ENCODE results near the gene NFAM1. TPM values are rescaled to one million over a fixed set of nuclear protein-coding genes. Genes with fewer than 3 reads are reported as not detected.

The NFAM1 gene
- total and polyA plus RNA-seq, 9 donors, result 0.62 to 1.2 (median 1.00) TPM

- Histone ChIP-seq H3K27ac (ENCODE audit: low read length) (no peak overlapping the region), H3K4me3 (ENCODE audit: low read length) (no peak overlapping the region), H3K36me3 (ENCODE audit: control insufficient read depth, insufficient read depth, low read length) (no peaks in the 10 kb centered on the region), H3K9me3 (replicated peaks; ENCODE audit: control insufficient read depth, low read depth, low read length) (no peaks in the 10 kb centered on the region), H3K27me3 (ENCODE audit: control insufficient read depth, insufficient read depth, low read length) (peaks cover 24% of the 10 kb centered on the region), H3K4me1 (ENCODE audit: control insufficient read depth, insufficient read depth, low read length) (peaks cover 27% of the 10 kb centered on the region)
- 68% methylated on average over 5 of the region's 7 CpGs for WGBS (ENCODE audit: insufficient coverage)
- DNase-seq, result no peak
Observed at GRCh38 chr22:42383851-42384417, 48.3 kb downstream of the NFAM1 start.

GRCh38 chr22:42383287-42383686, 48.9 kb downstream of the NFAM1 start:
- no peak overlapping the region for H3K4me3 ChIP-seq (ENCODE audit: low read length)
- peaks cover 26% of the 10 kb centered on the region for H3K27me3 ChIP-seq (ENCODE audit: control insufficient read depth, insufficient read depth, low read length)

GRCh38 chr22:42380769-42381551, 51.2 kb downstream of the NFAM1 start:
- Histone ChIP-seq H3K9me3 (replicated peaks; ENCODE audit: control insufficient read depth, low read depth, low read length) (no peaks in the 10 kb centered on the region), H3K36me3 (ENCODE audit: control insufficient read depth, insufficient read depth, low read length) (no peaks in the 10 kb centered on the region), H3K4me3 (ENCODE audit: low read length) (no peak overlapping the region), H3K4me1 (ENCODE audit: control insufficient read depth, insufficient read depth, low read length) (peaks cover 21% of the 10 kb centered on the region), H3K27ac (ENCODE audit: low read length) (no peak overlapping the region), H3K27me3 (ENCODE audit: control insufficient read depth, insufficient read depth, low read length) (peaks cover 28% of the 10 kb centered on the region)
- WGBS (ENCODE audit: insufficient coverage), result 33% methylated on average over 12 of the region's 12 CpGs
- DNase-seq, result peak; percentile 46

More at GRCh38 chr22:42383287-42383686, 48.9 kb downstream of the NFAM1 start:
- DNase-seq, result no peak
- WGBS (ENCODE audit: insufficient coverage), result 78% methylated on average over 5 of the region's 5 CpGs
- no peak overlapping the region for H3K27ac ChIP-seq (ENCODE audit: low read length)
- no peaks in the 10 kb centered on the region for H3K36me3 ChIP-seq (ENCODE audit: control insufficient read depth, insufficient read depth, low read length)
- H3K9me3 ChIP-seq (replicated peaks; ENCODE audit: control insufficient read depth, low read depth, low read length), result no peaks in the 10 kb centered on the region
- H3K4me1 ChIP-seq (ENCODE audit: control insufficient read depth, insufficient read depth, low read length), result peaks cover 22% of the 10 kb centered on the region

- peaks cover 21% of the 10 kb centered on the region for H3K4me1 ChIP-seq (ENCODE audit: control insufficient read depth, insufficient read depth, low read length)
- WGBS (ENCODE audit: insufficient coverage), result 36% methylated on average over 3 of the region's 16 CpGs
- H3K27ac ChIP-seq (ENCODE audit: low read length), result no peak overlapping the region
- peaks cover 29% of the 10 kb centered on the region for H3K27me3 ChIP-seq (ENCODE audit: control insufficient read depth, insufficient read depth, low read length)
- no peaks in the 10 kb centered on the region for H3K36me3 ChIP-seq (ENCODE audit: control insufficient read depth, insufficient read depth, low read length)
- H3K4me3 ChIP-seq (ENCODE audit: low read length), result no peak overlapping the region
- no peaks in the 10 kb centered on the region for H3K9me3 ChIP-seq (replicated peaks; ENCODE audit: control insufficient read depth, low read depth, low read length)
- DNase-seq, result no peak
Observed at GRCh38 chr22:42379966-42380537, 52.2 kb downstream of the NFAM1 start.

GRCh38 chr22:42376711-42377554, 55.3 kb downstream of the NFAM1 start:
- Histone ChIP-seq H3K9me3 (replicated peaks; ENCODE audit: control insufficient read depth, low read depth, low read length) (no peaks in the 10 kb centered on the region), H3K27ac (ENCODE audit: low read length) (peak overlapping the region; percentile 20), H3K4me1 (ENCODE audit: control insufficient read depth, insufficient read depth, low read length) (peaks cover 21% of the 10 kb centered on the region), H3K4me3 (ENCODE audit: low read length) (no peak overlapping the region), H3K36me3 (ENCODE audit: control insufficient read depth, insufficient read depth, low read length) (no peaks in the 10 kb centered on the region), H3K27me3 (ENCODE audit: control insufficient read depth, insufficient read depth, low read length) (peaks cover 36% of the 10 kb centered on the region)
- 17% methylated on average over 4 of the region's 12 CpGs for WGBS (ENCODE audit: insufficient coverage)
- DNase-seq, result peak; percentile 92

GRCh38 chr22:42375982-42376381, 56.2 kb downstream of the NFAM1 start:
- no peak for DNase-seq

GRCh38 chr22:42372976-42373375, 59.2 kb downstream of the NFAM1 start:
- Histone ChIP-seq H3K4me1 (ENCODE audit: control insufficient read depth, insufficient read depth, low read length) (peaks cover 24% of the 10 kb centered on the region), H3K27me3 (ENCODE audit: control insufficient read depth, insufficient read depth, low read length) (peaks cover 47% of the 10 kb centered on the region), H3K27ac (ENCODE audit: low read length) (no peak overlapping the region), H3K4me3 (ENCODE audit: low read length) (no peak overlapping the region), H3K36me3 (ENCODE audit: control insufficient read depth, insufficient read depth, low read length) (no peaks in the 10 kb centered on the region), H3K9me3 (replicated peaks; ENCODE audit: control insufficient read depth, low read depth, low read length) (no peaks in the 10 kb centered on the region)
- DNase-seq, result no peak
- 78% methylated on average over 4 of the region's 7 CpGs for WGBS (ENCODE audit: insufficient coverage)

More at GRCh38 chr22:42375982-42376381, 56.2 kb downstream of the NFAM1 start:
- WGBS (ENCODE audit: insufficient coverage), result 70% methylated on average over 4 of the region's 5 CpGs
- peaks cover 17% of the 10 kb centered on the region for H3K4me1 ChIP-seq (ENCODE audit: control insufficient read depth, insufficient read depth, low read length)
- no peak overlapping the region for H3K27ac ChIP-seq (ENCODE audit: low read length)
- H3K4me3 ChIP-seq (ENCODE audit: low read length), result no peak overlapping the region
- no peaks in the 10 kb centered on the region for H3K36me3 ChIP-seq (ENCODE audit: control insufficient read depth, insufficient read depth, low read length)
- H3K9me3 ChIP-seq (replicated peaks; ENCODE audit: control insufficient read depth, low read depth, low read length), result no peaks in the 10 kb centered on the region
- peaks cover 35% of the 10 kb centered on the region for H3K27me3 ChIP-seq (ENCODE audit: control insufficient read depth, insufficient read depth, low read length)

- WGBS (ENCODE audit: insufficient coverage), result 24% methylated on average over 3 of the region's 3 CpGs
- H3K4me3 ChIP-seq (ENCODE audit: low read length), result no peak overlapping the region
- H3K27me3 ChIP-seq (ENCODE audit: control insufficient read depth, insufficient read depth, low read length), result peaks cover 59% of the 10 kb centered on the region
Observed at GRCh38 chr22:42371501-42371900, 60.7 kb downstream of the NFAM1 start.

GRCh38 chr22:42371099-42371498, 61.1 kb downstream of the NFAM1 start:
- 63% methylated on average over 2 of the region's 4 CpGs for WGBS (ENCODE audit: insufficient coverage)
- peaks cover 63% of the 10 kb centered on the region for H3K27me3 ChIP-seq (ENCODE audit: control insufficient read depth, insufficient read depth, low read length)

More at GRCh38 chr22:42371501-42371900, 60.7 kb downstream of the NFAM1 start:
- H3K4me1 ChIP-seq (ENCODE audit: control insufficient read depth, insufficient read depth, low read length), result peaks cover 32% of the 10 kb centered on the region
- H3K9me3 ChIP-seq (replicated peaks; ENCODE audit: control insufficient read depth, low read depth, low read length), result no peaks in the 10 kb centered on the region
- no peaks in the 10 kb centered on the region for H3K36me3 ChIP-seq (ENCODE audit: control insufficient read depth, insufficient read depth, low read length)
- H3K27ac ChIP-seq (ENCODE audit: low read length), result no peak overlapping the region
- no peak for DNase-seq

More at GRCh38 chr22:42371099-42371498, 61.1 kb downstream of the NFAM1 start:
- H3K9me3 ChIP-seq (replicated peaks; ENCODE audit: control insufficient read depth, low read depth, low read length), result no peaks in the 10 kb centered on the region
- no peak overlapping the region for H3K27ac ChIP-seq (ENCODE audit: low read length)
- H3K36me3 ChIP-seq (ENCODE audit: control insufficient read depth, insufficient read depth, low read length), result no peaks in the 10 kb centered on the region
- H3K4me1 ChIP-seq (ENCODE audit: control insufficient read depth, insufficient read depth, low read length), result peaks cover 35% of the 10 kb centered on the region
- DNase-seq, result no peak
- no peak overlapping the region for H3K4me3 ChIP-seq (ENCODE audit: low read length)

All from muscle of leg (tissue), 11 donors.